NCI-H345 (cell line): ENCODE measurements around the gene FMNL2.

Source experiments
- DNase-seq: peaks from one replicate; lab custom pipeline; 2025; lab: John Stamatoyannopoulos, UW

FMNL2 gene

GRCh38 chr2:152558158-152558984 lies 223.4 kb downstream of the FMNL2 start:
- no peak for DNase-seq

DNA sequence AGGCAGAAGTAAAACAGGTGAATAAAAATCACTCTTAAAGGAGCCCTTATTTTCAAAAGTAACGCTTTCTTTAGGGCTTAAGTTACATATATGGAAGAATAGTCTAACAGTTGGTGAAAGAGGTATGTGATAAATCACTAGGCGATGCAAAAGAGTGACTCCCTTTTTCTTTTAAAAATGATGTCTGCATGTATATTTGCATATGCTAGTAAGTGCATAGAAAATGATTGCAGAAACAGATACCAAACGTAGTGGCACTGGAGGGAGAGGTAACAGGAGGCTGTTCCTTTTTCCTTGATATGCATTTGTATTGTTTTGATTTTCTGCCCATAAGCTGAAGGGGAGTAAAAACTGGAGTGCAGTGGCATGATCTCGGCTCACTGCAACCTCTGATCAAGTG lies 224.0 kb downstream of the FMNL2 start:
- DNase-seq = no peak

DNA sequence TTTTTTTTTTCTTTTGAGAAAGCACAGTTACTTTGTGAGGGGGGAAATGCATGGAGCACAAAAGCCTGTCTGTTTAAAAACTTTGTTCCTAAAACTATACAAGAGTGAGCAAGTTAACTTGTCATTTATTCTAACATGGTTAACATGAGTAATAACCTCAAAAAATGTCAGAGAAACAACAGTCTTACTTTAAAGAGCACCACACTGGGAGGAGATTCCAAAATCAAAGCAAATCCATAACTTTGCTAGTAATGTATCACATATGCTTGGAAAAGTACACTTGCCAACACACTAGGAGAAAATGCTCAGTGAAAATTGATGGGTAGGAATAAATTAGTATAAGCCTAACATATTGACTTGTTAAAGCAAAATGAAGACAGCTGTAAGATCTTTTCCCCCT lies 225.2 kb downstream of the FMNL2 start:
- DNase-seq = no peak

GRCh38 chr2:152560873-152561595 lies 226.1 kb downstream of the FMNL2 start:
- no peak for DNase-seq

DNA sequence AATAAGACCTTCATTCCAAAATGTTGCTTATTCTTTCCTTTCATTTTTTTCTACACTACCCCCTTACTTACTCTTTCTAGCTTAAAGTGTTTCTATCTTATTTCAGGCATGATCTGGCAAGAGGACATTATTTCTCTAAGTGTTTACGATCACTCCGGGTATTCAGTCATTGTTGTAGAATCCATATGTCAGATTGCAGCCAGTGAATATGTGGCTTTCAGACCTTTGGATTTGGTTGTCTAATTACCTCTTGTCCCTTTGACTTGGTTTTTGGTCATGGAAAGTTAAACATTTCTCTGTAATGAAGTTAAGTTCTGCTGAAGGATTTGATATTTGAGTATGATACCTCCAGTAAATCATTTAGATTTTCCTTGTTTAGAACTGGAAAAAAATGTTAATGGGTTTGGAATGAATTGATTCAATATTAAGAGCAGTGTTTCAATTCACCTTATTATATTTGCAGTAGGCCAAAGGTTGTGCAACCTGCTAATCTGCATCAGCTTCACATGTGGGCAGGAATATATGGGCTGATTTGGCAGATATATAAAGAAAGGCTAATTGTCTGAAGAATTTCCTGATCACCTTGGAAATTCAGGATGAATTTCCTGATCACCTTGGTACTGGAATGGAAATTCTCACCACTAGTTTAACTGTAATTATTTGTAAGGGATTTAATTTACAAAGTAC lies 227.4 kb downstream of the FMNL2 start:
- no peak for DNase-seq

- DNase-seq = no peak
These were observed 228.8 kb downstream of the FMNL2 start for GRCh38 chr2:152563764-152564163.

DNA sequence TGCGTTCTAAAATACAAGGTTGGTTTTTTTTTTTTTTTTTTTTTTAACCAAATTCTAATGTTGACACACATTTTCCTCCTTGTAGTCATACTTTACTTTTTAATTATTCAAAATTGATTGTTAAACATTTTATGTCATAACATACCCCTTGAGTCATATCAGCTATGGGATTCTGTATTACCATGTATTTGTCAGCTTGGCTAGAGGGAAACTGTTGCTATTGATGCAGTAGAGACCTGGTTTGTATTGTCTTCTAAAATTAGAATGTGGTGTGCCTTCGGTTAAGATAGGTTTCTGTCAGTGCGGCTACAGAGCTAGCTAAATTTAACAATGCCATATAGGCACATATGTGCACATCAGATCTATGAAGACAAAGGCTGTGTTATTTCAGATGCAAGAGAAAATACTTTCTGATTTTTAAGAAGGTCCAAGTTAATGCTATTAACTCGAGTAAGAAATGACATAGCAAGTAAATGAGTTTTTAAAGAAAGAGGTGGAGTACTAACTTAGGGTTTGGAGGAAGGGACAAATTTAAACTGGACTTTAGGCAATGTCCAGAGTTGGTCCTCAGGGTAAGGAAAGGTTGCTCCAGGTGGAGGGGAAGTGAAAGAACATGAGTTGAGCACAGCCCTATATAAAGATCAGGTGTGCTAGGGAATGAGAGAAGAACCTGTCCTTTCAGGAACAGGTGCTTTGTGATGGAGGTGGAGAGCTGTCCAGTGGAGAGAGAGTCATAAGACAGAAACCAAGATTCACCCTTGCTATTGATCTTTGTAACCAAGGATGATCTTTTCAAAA lies 230.0 kb downstream of the FMNL2 start:
- DNase-seq = no peak

GRCh38 chr2:152565884-152566727 lies 231.1 kb downstream of the FMNL2 start:
- DNase-seq = no peak

DNA sequence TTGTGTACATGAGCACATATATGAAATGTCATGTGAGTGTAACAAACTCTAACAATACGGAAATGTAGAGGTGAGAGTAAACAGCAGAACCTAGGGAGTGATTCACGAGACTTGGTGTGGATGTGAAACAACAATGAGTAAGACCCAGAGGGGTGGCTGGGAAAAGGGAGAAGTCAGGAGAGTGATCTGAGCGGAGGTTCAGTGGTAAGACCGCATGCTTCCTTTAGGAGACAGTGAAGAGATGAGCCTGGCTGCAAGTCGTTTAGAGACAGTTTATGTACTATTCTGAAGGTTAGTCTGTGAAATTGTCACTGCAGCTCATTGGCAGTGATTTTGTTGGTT lies 231.7 kb downstream of the FMNL2 start:
- DNase-seq = no peak

DNA sequence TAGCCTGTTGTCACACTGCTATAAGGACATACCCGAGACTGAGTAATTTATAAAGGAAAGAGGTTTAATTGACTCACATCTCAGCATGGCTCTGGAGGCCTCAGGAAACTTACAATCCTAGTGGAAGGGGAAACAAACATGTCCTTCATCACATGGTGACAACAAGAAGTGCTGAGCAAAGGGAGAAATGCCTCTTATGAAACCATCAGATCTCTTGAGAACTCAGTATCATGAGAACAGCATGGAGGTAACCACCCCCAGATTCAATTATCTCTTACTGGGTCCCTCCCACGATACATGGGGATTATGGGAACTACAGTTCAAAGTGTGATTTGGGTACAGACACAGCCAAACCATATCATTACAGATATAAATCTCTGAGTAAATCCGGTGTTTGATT lies 233.6 kb downstream of the FMNL2 start:
- DNase-seq = no peak

DNA sequence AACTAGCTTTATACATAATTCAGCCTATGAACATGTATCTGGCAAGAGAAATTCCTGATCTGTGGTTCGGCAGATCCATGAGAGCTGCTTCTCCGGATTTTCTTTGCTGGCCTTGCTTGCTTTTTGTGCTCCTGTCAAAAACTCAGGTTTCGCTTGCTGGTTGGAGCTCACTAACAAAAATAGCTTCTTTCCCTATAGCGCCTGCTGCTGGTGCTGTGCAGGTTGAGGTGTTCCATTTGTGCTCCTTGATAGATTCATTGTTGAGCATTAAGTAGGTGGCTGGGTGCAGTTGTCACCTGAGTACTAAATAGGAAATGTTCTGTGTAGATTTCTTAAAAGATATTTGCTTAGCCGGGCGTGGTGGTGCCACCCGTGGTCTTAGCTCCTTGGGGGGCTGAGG lies 234.2 kb downstream of the FMNL2 start:
- DNase-seq = no peak

- DNase-seq = no peak
These were observed 236.2 kb downstream of the FMNL2 start for GRCh38 chr2:152571048-152571766.

GRCh38 chr2:152572031-152572430 lies 237.1 kb downstream of the FMNL2 start:
- no peak for DNase-seq

GRCh38 chr2:152573168-152573567 lies 238.2 kb downstream of the FMNL2 start:
- DNase-seq = no peak

DNA sequence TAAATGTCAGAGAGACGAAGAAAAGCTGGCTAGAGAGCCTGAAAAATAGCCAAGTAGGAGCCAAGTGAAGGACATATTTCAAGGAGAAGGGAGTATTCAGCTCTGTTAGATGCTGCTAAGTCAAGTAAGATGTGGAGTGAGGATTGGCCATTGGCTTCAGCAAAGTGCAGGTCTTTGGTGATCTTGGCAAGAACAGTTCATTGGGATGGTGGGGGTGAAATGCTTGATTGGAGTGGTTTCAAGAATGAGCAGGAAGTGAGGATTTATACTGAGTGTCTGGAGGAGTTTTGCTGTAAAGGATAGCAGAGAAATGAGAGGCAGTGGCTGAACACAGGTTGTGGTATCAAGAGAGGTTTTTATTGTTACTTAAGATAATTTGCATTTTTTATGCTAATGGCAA lies 242.6 kb downstream of the FMNL2 start:
- DNase-seq = no peak

- no peak for DNase-seq
These were observed 243.6 kb downstream of the FMNL2 start for GRCh38 chr2:152578573-152578972.

DNA sequence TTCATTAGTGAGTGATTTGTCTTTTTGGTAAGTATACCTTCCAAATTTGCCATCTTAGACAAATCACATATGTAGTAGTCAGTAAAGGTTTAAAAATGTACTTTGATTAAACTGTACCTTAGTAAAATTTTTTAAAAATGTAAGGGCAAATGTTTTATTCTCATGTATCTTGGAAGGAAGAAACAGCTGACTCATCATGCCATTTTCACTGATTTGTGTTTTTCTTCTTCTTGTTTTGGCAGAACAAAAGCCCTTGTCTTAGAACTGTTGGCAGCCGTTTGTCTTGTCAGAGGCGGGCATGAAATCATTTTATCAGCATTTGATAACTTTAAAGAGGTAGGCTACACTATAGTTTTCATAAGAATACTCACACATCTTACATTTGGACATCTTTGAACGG lies 245.7 kb downstream of the FMNL2 start:
- no peak for DNase-seq

DNA sequence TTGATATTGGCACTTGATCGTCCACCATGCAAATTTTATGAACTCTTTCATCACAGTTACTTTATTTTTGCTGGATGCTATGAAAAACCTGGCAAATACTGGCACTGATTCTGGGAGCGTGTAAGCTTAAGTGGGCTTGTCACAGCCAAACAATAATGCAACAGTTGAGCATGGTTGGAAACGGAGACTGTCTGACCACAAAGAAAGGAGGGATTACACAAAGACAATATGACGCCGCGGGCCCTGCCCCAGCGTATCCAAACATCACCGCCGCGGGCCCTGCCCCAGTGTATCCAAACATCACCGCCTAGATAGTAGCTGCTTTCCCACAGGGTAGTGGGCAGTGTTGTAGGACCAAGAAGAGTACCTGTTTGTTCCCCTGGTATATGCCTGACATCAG lies 246.4 kb downstream of the FMNL2 start:
- DNase-seq = no peak

DNA sequence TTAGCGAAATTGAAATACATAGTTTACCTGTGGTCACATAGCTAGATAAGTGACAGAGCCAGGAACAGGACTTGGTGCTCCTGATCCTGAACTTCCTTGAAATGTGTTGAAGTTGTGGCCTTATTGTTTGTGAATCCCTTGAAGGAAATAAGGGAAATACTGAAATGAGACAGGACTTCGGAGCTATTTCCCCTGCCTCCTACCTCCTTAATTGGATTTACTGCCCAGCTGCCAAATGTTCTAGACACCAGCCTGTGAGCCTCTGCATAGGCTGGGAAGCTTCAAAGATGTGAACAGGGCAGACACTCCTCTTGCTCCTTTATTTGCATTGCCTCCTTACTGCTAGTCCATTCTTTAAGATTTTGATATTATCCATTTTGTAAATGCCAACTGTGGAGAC lies 247.1 kb downstream of the FMNL2 start:
- no peak for DNase-seq

GRCh38 chr2:152583512-152584229 lies 248.7 kb downstream of the FMNL2 start:
- no peak for DNase-seq
